ENCODE measurements around the gene TAS1R3. TPM values are rescaled to one million over a fixed set of nuclear protein-coding genes. Genes with fewer than 3 reads are reported as not detected.

TAS1R3 gene
- total RNA-seq, 1 experiment from 2014 or later = 0.07 TPM

GRCh38 chr1:1341549-1342021, 10.5 kb downstream of the TAS1R3 start:
- Histone ChIP-seq H3K9me2 (ENCODE audit: insufficient read depth) (no peaks in the 10 kb centered on the region), H3K9ac (ENCODE audit: low read length) (no peak overlapping the region), H3K79me2 (ENCODE audit: insufficient read depth, low read length) (peaks cover 66% of the 10 kb centered on the region), H3K27me3 (ENCODE audit: insufficient read depth, low read length) (no peaks in the 10 kb centered on the region), H3K4me1 (ENCODE audit: control insufficient read depth in 1 of 2, insufficient read depth in 2 of 2, low read length in 2 of 2) (peaks cover 31 to 60% of the 10 kb centered on the region in 2 experiments), H3K36me3 (ENCODE audit: control insufficient read depth in 1 of 2, insufficient read depth in 2 of 2, low read length in 2 of 2) (peaks cover 7 to 40% of the 10 kb centered on the region in 2 experiments; a peak in 3 of 4 replicates), H4K20me1 (ENCODE audit: insufficient read depth) (peaks cover 4% of the 10 kb centered on the region; the same call in 1 of the 2 replicates), H2AFZ (ENCODE audit: low read depth, low read length, poor library complexity, severe bottlenecking) (no peak overlapping the region), H3K9me3 (ENCODE audit: control insufficient read depth in 1 of 2, insufficient read depth in 1 of 2, low read depth in 1 of 2, low read length in 2 of 2) (no peaks in the 10 kb centered on the region), H3K4me3 (replicated peaks in 1 of 2; ENCODE audit: low read depth in 1 of 2, low read length in 2 of 2) (no peak overlapping the region), H3K27ac (ENCODE audit: low read depth, low read length) (no peak overlapping the region; the same call in 1 of the 2 replicates), H3K4me2 (ENCODE audit: low read length) (no peak overlapping the region)
- RAD21 ChIA-PET (ENCODE audit: low non-redundant PET in 1 of 2, low total read pairs in 2 of 2, uncharacterized antibody in 2 of 2, unreplicated experiment in 2 of 2) = no interaction called here
- DNase-seq (ENCODE audit: low read depth, low spot score) (no peak), ATAC-seq (no peak)
- no peak for TF ChIP-seq YY1 (IDR thresholded peaks at IDR 0.05; ENCODE audit: extremely low read depth, insufficient replicate concordance, low read depth, low read length)
- no TSS peak for BruUV-seq (replicated peaks)
- POLR2A ChIA-PET = no interaction called here
- intact Hi-C loops (cut with micrococcal nuclease) = loop anchor here (10.0 kb wide), 1 partner anchor 273 kb away; the partner anchor contains the start of gene MIB2
- CTCF ChIA-PET = no interaction called here

DNA sequence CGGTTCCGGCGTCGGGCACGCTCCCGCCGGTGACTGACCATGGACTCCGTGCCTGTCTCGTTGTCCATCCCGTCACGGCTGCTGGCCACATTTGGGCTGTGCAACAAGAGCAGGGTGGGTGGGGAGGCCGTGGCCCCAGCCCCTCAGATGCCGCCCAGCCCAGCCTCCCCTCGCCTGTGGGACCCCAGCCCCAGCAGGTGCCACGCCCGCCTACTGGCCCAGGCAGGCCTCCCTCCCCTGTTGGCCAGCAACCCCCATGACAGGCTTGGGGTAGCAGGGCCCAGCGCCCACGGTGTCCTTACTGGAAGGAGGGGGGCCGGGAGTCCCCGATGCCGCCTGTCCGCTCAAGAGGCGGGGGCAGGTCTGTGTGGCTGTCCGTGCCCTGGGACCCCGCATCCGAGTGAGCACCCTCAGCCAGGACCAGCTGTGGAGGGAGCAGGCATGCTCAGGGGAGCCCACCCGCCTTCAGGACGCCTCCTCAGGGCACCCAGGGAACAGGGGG, 11.0 kb downstream of the TAS1R3 start:
- H3K9me2 ChIP-seq (ENCODE audit: insufficient read depth) = no peaks in the 10 kb centered on the region
- no peak overlapping the region for H3K4me2 ChIP-seq (ENCODE audit: low read length)
- ChIA-PET RAD21 (ENCODE audit: low non-redundant PET in 1 of 2, low total read pairs in 2 of 2, uncharacterized antibody in 2 of 2, unreplicated experiment in 2 of 2) (no interaction called here), CTCF (no interaction called here), POLR2A (no interaction called here)
- peaks cover 70% of the 10 kb centered on the region for H3K79me2 ChIP-seq (ENCODE audit: insufficient read depth, low read length)
- peaks cover 4% of the 10 kb centered on the region; the same call in 1 of the 2 replicates for H4K20me1 ChIP-seq (ENCODE audit: insufficient read depth)
- H3K9me3 ChIP-seq (ENCODE audit: control insufficient read depth in 1 of 2, insufficient read depth in 1 of 2, low read depth in 1 of 2, low read length in 2 of 2) = no peaks in the 10 kb centered on the region
- peaks cover 7 to 35% of the 10 kb centered on the region in 2 experiments; a peak in 3 of 4 replicates for H3K36me3 ChIP-seq (ENCODE audit: control insufficient read depth in 1 of 2, insufficient read depth in 2 of 2, low read length in 2 of 2)
- no peaks in the 10 kb centered on the region for H3K27me3 ChIP-seq (ENCODE audit: insufficient read depth, low read length)
- peaks cover 36 to 66% of the 10 kb centered on the region in 2 experiments for H3K4me1 ChIP-seq (ENCODE audit: control insufficient read depth in 1 of 2, insufficient read depth in 2 of 2, low read length in 2 of 2)
- ATAC-seq (no peak), DNase-seq (ENCODE audit: low read depth, low spot score) (no peak)
- intact Hi-C loops (cut with micrococcal nuclease) = loop anchor here (10.0 kb wide), 1 partner anchor 273 kb away; the partner anchor contains the start of gene MIB2
- H2AFZ ChIP-seq (ENCODE audit: low read depth, low read length, poor library complexity, severe bottlenecking) = no peak overlapping the region
- BruUV-seq (replicated peaks) = no TSS peak
- peak overlapping the region; percentile 100; the same call in 1 of the 2 replicates for H3K27ac ChIP-seq (ENCODE audit: low read depth, low read length)
- no peak overlapping the region for H3K9ac ChIP-seq (ENCODE audit: low read length)
- H3K4me3 ChIP-seq (replicated peaks in 1 of 2; ENCODE audit: low read depth in 1 of 2, low read length in 2 of 2) = no peak overlapping the region
- TF ChIP-seq EZH2 (IDR thresholded peaks at IDR 0.05) (no peak), ZNF274 (IDR thresholded peaks at IDR 0.05; ENCODE audit: low read depth, low read length) (no peak), RAD21 (IDR thresholded peaks at IDR 0.05; ENCODE audit: low read depth) (no peak), JUND (IDR thresholded peaks at IDR 0.05) (no peak), EGR1 (IDR thresholded peaks at IDR 0.05; ENCODE audit: low read depth) (no peak), SP1 (IDR thresholded peaks at IDR 0.05; ENCODE audit: low read depth) (no peak), CTCF (IDR thresholded peaks at IDR 0.05 in 2 of 3, conservative IDR thresholded peaks at IDR 0.05 in 1 of 3; ENCODE audit: borderline replicate concordance in 1 of 3, insufficient read depth in 1 of 3, low read depth in 2 of 3, low read length in 2 of 3) (no peak), CEBPB (IDR thresholded peaks at IDR 0.05; ENCODE audit: low read depth) (no peak), POLR2A (IDR thresholded peaks at IDR 0.05; ENCODE audit: borderline replicate concordance, extremely low read depth, insufficient read depth, insufficient read length) (no peak), YY1 (IDR thresholded peaks at IDR 0.05; ENCODE audit: extremely low read depth, insufficient replicate concordance, low read depth, low read length) (no peak), TCF7L2 (IDR thresholded peaks at IDR 0.05; ENCODE audit: borderline replicate concordance, extremely low read depth, insufficient read depth, insufficient read length) (no peak)
- TF ChIP-seq, protein P1, sequence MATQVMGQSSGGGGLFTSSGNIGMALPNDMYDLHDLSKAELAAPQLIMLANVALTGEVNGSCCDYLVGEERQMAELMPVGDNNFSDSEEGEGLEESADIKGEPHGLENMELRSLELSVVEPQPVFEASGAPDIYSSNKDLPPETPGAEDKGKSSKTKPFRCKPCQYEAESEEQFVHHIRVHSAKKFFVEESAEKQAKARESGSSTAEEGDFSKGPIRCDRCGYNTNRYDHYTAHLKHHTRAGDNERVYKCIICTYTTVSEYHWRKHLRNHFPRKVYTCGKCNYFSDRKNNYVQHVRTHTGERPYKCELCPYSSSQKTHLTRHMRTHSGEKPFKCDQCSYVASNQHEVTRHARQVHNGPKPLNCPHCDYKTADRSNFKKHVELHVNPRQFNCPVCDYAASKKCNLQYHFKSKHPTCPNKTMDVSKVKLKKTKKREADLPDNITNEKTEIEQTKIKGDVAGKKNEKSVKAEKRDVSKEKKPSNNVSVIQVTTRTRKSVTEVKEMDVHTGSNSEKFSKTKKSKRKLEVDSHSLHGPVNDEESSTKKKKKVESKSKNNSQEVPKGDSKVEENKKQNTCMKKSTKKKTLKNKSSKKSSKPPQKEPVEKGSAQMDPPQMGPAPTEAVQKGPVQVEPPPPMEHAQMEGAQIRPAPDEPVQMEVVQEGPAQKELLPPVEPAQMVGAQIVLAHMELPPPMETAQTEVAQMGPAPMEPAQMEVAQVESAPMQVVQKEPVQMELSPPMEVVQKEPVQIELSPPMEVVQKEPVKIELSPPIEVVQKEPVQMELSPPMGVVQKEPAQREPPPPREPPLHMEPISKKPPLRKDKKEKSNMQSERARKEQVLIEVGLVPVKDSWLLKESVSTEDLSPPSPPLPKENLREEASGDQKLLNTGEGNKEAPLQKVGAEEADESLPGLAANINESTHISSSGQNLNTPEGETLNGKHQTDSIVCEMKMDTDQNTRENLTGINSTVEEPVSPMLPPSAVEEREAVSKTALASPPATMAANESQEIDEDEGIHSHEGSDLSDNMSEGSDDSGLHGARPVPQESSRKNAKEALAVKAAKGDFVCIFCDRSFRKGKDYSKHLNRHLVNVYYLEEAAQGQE (IDR thresholded peaks at IDR 0.05; ENCODE audit: low read depth) = no peak
- TF ChIP-seq, protein P2, sequence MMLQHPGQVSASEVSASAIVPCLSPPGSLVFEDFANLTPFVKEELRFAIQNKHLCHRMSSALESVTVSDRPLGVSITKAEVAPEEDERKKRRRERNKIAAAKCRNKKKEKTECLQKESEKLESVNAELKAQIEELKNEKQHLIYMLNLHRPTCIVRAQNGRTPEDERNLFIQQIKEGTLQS (IDR thresholded peaks at IDR 0.05) = no peak

All from HCT116 (cell line).